MV-4-11 (cell line): ENCODE results near the gene CENATAC.
"Not testable (repeated sequence)": the region's sequence is repeated elsewhere in the genome, so short reads cannot be mapped to it uniquely, and the experiment has no call there.

Experiments used
- DNase-seq: peaks from one replicate; lab custom pipeline; 2025; lab: John Stamatoyannopoulos, UW

Gene CENATAC

GRCh38 chr11:119054418-119054817, 56.5 kb downstream of the CENATAC start:
- no peak for DNase-seq

DNA sequence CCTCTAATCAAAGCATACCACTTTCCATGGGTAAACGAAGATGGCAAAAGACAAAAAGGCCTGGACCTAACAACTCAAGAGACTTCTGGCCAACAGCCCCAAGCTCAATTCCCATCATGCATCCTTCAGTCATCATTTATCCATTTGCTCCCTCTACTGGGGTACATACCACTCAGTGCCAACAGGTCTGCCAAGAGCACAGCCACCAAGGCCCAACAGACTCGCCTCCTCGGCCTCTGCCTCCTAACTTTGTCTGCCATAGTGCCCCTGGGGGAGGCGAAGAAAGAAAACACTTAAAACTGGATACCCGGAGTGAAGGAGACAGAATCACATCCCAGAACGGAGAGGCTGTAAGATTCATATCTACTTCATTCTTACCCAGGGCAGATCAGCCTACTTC, 58.0 kb downstream of the CENATAC start:
- peak; percentile 61 for DNase-seq

DNA sequence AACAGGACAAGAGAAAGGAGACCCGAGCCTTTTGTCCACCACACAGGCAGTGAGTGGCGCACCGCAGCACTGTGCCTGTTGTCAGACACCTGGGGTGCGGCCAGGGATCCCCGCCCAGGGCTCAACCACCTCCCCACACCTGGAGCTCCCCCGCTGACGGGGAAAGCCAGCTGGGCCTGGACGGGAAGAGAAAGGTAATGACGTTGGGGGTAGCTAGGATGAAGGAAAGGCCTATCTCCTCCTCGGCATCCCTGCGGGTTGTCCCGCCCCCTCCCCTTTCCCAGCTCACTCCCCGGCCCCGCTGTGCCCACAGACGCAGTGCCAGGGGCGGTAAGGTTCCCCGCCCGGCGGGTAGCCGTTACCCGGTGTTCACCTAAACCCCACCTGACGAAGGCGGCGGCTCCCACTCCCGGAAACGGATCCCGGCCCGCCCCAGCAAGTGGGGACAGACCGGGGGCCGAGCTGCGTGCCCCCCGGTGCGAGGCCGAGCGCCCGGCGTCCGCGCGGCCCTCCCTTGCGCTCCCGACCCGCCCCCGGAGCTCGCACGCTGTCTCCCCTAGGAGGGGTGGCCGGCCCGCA, 58.6 kb downstream of the CENATAC start:
- DNase-seq = no peak

- peak; percentile 91 for DNase-seq
These were observed 59.2 kb downstream of the CENATAC start, which contains the start of gene HYOU1 for GRCh38 chr11:119057000-119057769. Gene HYOU1, minus strand, starts transcription at chr11:119057205. Its CDS starts 1,045 bp downstream, at chr11:119056160.

DNA sequence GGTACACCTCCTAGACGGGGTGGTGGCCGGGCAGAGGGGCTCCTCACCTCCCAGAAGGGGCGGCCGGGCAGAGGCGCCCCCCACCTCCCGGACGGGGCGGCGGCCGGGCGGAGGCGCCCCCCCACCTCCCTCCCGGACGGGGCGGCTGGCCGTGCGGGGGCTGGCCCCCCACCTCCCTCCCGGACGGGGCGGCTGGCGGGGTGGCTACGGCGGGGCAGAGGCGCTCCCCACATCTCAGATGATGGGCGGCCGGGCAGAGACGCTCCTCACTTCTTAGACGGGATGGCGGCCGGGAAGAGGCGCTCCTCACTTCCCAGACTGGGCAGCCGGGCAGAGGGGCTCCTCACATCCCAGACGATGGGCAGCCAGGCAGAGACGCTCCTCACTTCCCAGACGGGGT, 61.2 kb downstream of the CENATAC start:
- DNase-seq = not testable (repeated sequence)

GRCh38 chr11:119061256-119061655, 63.3 kb downstream of the CENATAC start:
- DNase-seq = no peak

GRCh38 chr11:119062779-119063178, 64.8 kb downstream of the CENATAC start:
- no peak for DNase-seq

- peak; percentile 52 for DNase-seq
These were observed 67.4 kb downstream of the CENATAC start for GRCh38 chr11:119065369-119065768.
